ENCODE measurements around the gene NAA50. TPM values are rescaled to one million over a fixed set of nuclear protein-coding genes. Genes with fewer than 3 reads are reported as not detected.

NAA50 gene
- polyA plus RNA-seq, 3 donors: 32.2 to 105 (median 80.0) TPM

GRCh38 chr3:113712129-113712528 is 33.9 kb downstream of the NAA50 start:
- intact Hi-C loops (cut with micrococcal nuclease): no loop called here
- peaks cover 0 to 13% of the 10 kb centered on the region in 2 donors for H3K36me3 ChIP-seq (replicated peaks in 1 of 2; ENCODE audit: control insufficient read depth in 1 of 2, insufficient read depth in 2 of 2, low read length in 2 of 2)
- Mint-ChIP-seq H3K4me1 (peaks cover 2% of the 10 kb centered on the region), H3K9me3 (peaks cover 0 to 3% (median 0%) of the 10 kb centered on the region in 7 donors), H3K27me3 (ENCODE audit: low read depth in 3 of 3) (peaks cover 6 to 11% (median 6%) of the 10 kb centered on the region in 3 donors), H3K27ac (peak overlapping the region in 1 of 7 donors; percentile 14), H3K36me3 (peaks cover 7 to 10% of the 10 kb centered on the region in 2 donors), H3K4me3 (no peak overlapping the region)
- WGBS (ENCODE audit: insufficient coverage): no CpG with 5 or more reads among the region's 3 CpGs
- no peak for TF ChIP-seq CTCF (IDR thresholded peaks at IDR 0.05)
- no peak overlapping the region for H3K9ac ChIP-seq (ENCODE audit: insufficient read depth, low read length, poor library complexity, severe bottlenecking)
- H2AFZ ChIP-seq (ENCODE audit: insufficient read depth, low read depth, low read length, poor library complexity, severe bottlenecking): no peak overlapping the region
- no peaks in the 10 kb centered on the region for H3K79me2 ChIP-seq (ENCODE audit: insufficient read depth, low read length)
- DNase-seq: no peak
- no peak overlapping the region for H3K4me2 ChIP-seq (replicated peaks; ENCODE audit: extremely low read depth, low read length, poor library complexity, severe bottlenecking)
- no peak overlapping the region for H3K27ac ChIP-seq (ENCODE audit: low read depth in 1 of 2, low read length in 2 of 2)
- H3K4me1 ChIP-seq (ENCODE audit: control insufficient read depth in 1 of 2, insufficient read depth in 2 of 2, low read length in 2 of 2): no peaks in the 10 kb centered on the region
- no peaks in the 10 kb centered on the region for H3K9me3 ChIP-seq (replicated peaks in 1 of 2; ENCODE audit: control insufficient read depth in 1 of 2, insufficient read depth in 1 of 2, low read length in 2 of 2)
- H3K27me3 ChIP-seq (ENCODE audit: control insufficient read depth in 2 of 2, insufficient read depth in 2 of 2, low read length in 2 of 2): peaks cover 0 to 3% of the 10 kb centered on the region in 2 donors
- no peak overlapping the region for H3K4me3 ChIP-seq (replicated peaks in 1 of 3; ENCODE audit: low read depth in 2 of 3, low read length in 3 of 3)
- H4K20me1 ChIP-seq (ENCODE audit: insufficient read depth, low read length): no peaks in the 10 kb centered on the region

- H3K36me3 ChIP-seq (replicated peaks in 1 of 2; ENCODE audit: control insufficient read depth in 1 of 2, insufficient read depth in 2 of 2, low read length in 2 of 2): no peaks in the 10 kb centered on the region
- H3K27ac Mint-ChIP-seq: no peak overlapping the region
- intact Hi-C loops (cut with micrococcal nuclease): no loop called here
These were observed 38.2 kb downstream of the NAA50 start for GRCh38 chr3:113707835-113708234.

More at GRCh38 chr3:113707835-113708234, 38.2 kb downstream of the NAA50 start:
- Mint-ChIP-seq H3K36me3 (no peaks in the 10 kb centered on the region), H3K27me3 (ENCODE audit: low read depth in 3 of 3) (peaks cover 4 to 6% (median 4%) of the 10 kb centered on the region in 3 donors), H3K4me3 (no peak overlapping the region), H3K9me3 (peaks cover 0 to 3% (median 0%) of the 10 kb centered on the region in 7 donors), H3K4me1 (peaks cover 2% of the 10 kb centered on the region)
- H4K20me1 ChIP-seq (ENCODE audit: insufficient read depth, low read length): no peaks in the 10 kb centered on the region
- H3K4me1 ChIP-seq (ENCODE audit: control insufficient read depth in 1 of 2, insufficient read depth in 2 of 2, low read length in 2 of 2): no peaks in the 10 kb centered on the region
- no peak overlapping the region for H3K4me3 ChIP-seq (replicated peaks in 1 of 3; ENCODE audit: low read depth in 2 of 3, low read length in 3 of 3)
- no peak overlapping the region for H3K4me2 ChIP-seq (replicated peaks; ENCODE audit: extremely low read depth, low read length, poor library complexity, severe bottlenecking)
- WGBS (ENCODE audit: insufficient coverage): no CpG with 5 or more reads among the region's 4 CpGs
- H3K27ac ChIP-seq (ENCODE audit: low read depth in 1 of 2, low read length in 2 of 2): no peak overlapping the region
- no peaks in the 10 kb centered on the region for H3K79me2 ChIP-seq (ENCODE audit: insufficient read depth, low read length)
- H3K9ac ChIP-seq (ENCODE audit: insufficient read depth, low read length, poor library complexity, severe bottlenecking): no peak overlapping the region
- H3K9me3 ChIP-seq (replicated peaks in 1 of 2; ENCODE audit: control insufficient read depth in 1 of 2, insufficient read depth in 1 of 2, low read length in 2 of 2): no peaks in the 10 kb centered on the region
- H2AFZ ChIP-seq (ENCODE audit: insufficient read depth, low read depth, low read length, poor library complexity, severe bottlenecking): no peak overlapping the region
- no peak for DNase-seq
- H3K27me3 ChIP-seq (ENCODE audit: control insufficient read depth in 2 of 2, insufficient read depth in 2 of 2, low read length in 2 of 2): peaks cover 0 to 3% of the 10 kb centered on the region in 2 donors
- TF ChIP-seq CTCF (IDR thresholded peaks at IDR 0.05): no peak

Measured in CD14-positive monocyte (primary cell).